K562 (cell line): ENCODE measurements around the gene SLC4A3. TPM values are rescaled to one million over a fixed set of nuclear protein-coding genes. Genes with fewer than 3 reads are reported as not detected.

Experiments
- ATAC-seq: fragments of 200-7000 bp; cut with Tn5 transposase; 3 replicates; pipeline ENCODE4 v1.9.1; 2020; ENCODE audit warnings: moderate library complexity
- BruUV-seq: library from RNA; stranded (reverse); fragments of 400-500 nt; replicated peaks from 2 replicates; lab custom pipeline; 2021; lab: Mats Ljungman, UMichigan
- CTCF ChIA-PET: fragments of 300-600 bp; formaldehyde crosslinking; extraction: SDS; loops from one replicate; lab custom pipeline; 2021; ENCODE audit warnings: low intra/inter-chr PET ratio; lab: Yijun Ruan, JAX
- POLR2A ChIA-PET: fragments of 300-600, 350-650 bp; sonication (Branson Sonifier 250); formaldehyde crosslinking; extraction: SDS; loops from one replicate; lab custom pipeline; 2021; ENCODE audit warnings: antibody characterized with exemption, inconsistent platforms; lab: Yijun Ruan, JAX
- DNase-seq, 4 experiments: peaks; one replicate each; pipeline versions ENCODE4 v3.0.0 to v3.0.0-alpha.2; 2011 to 2018; ENCODE audit warnings: low spot score in 3 of 4, mixed read lengths in 3 of 4; ENCODE audit errors: extremely low read depth in 1 of 4
- FAIRE-seq: peaks from 2 replicates; lab custom pipeline; 2011; peaks lifted over from hg19 to GRCh38; lab: Jason Lieb, UNC
- H2AFZ ChIP-seq: 2 replicates; pipeline ENCODE4 v1.6.0; 2011; ENCODE audit warnings: low read depth, low read length, control low read depth, inconsistent platforms
- H3K27ac ChIP-seq: fragments of 200-600 bp; 3 replicates; pipeline ENCODE4 v1.8.0; 2011; ENCODE audit warnings: low read depth, mild to moderate bottlenecking, control low read depth, inconsistent platforms, low read length, moderate library complexity, mixed read lengths; ENCODE audit errors: extremely low read depth
- H3K27me3 ChIP-seq, 2 experiments: fragments of 300-600 bp in 1 of 2; 2 replicates in 1 of 2; 3 replicates in 1 of 2; pipeline versions ENCODE4 v1.6.0 to v1.8.0; 2011; ENCODE audit warnings: inconsistent platforms in 2 of 2, low read length in 2 of 2, mild to moderate bottlenecking in 1 of 2, mixed read lengths in 1 of 2, moderate library complexity in 1 of 2; ENCODE audit not compliant: control insufficient read depth in 2 of 2, insufficient read depth in 2 of 2
- H3K36me3 ChIP-seq: fragments of 300-600 bp; 3 replicates; pipeline ENCODE4 v1.8.0; 2011; ENCODE audit warnings: mild to moderate bottlenecking, low read length, inconsistent platforms; ENCODE audit not compliant: control insufficient read depth, insufficient read depth
- H3K4me1 ChIP-seq, 2 experiments: fragments of 200-600 bp in 1 of 2; replicated peaks in 1 of 2; 2 replicates in 1 of 2; 3 replicates in 1 of 2; pipeline versions ENCODE4 v1.5.1 to v1.8.0; 2011; ENCODE audit warnings: inconsistent platforms in 2 of 2, low read length in 2 of 2, mild to moderate bottlenecking in 1 of 2, mixed read lengths in 1 of 2, moderate library complexity in 1 of 2; ENCODE audit not compliant: control insufficient read depth in 2 of 2, insufficient read depth in 2 of 2
- H3K4me2 ChIP-seq: 2 replicates; pipeline ENCODE4 v1.6.1; 2011; ENCODE audit warnings: low read length, control low read depth, inconsistent platforms, mixed read lengths; ENCODE audit not compliant: insufficient read depth
- H3K4me3 ChIP-seq: fragments of 200-600 bp; sonication (generic), shearing (Covaris generic); 2 replicates; pipeline ENCODE4 v1.5.1; 2016; ENCODE audit warnings: control low read depth, inconsistent platforms
- H3K79me2 ChIP-seq: fragments of 200-600 bp; 3 replicates; pipeline ENCODE4 v1.8.0; 2011; ENCODE audit warnings: low read length, inconsistent platforms; ENCODE audit not compliant: control insufficient read depth, insufficient read depth
- H3K9ac ChIP-seq, 2 experiments: 2 replicates each; pipeline versions ENCODE4 v1.6.0 to v1.6.1; 2011; ENCODE audit warnings: low read depth in 2 of 2, low read length in 2 of 2, control low read depth in 1 of 2, inconsistent platforms in 1 of 2, mild to moderate bottlenecking in 1 of 2, mixed read lengths in 1 of 2; ENCODE audit not compliant: insufficient read depth in 1 of 2
- H3K9me1 ChIP-seq: one replicate; pipeline ENCODE4 v1.6.0; 2011; ENCODE audit warnings: inconsistent platforms, mild to moderate bottlenecking, low read length, moderate library complexity; ENCODE audit not compliant: control insufficient read depth, insufficient read depth
- H3K9me3 ChIP-seq: replicated peaks from 2 replicates; pipeline ENCODE4 v1.5.1; 2011; ENCODE audit warnings: low read depth, low read length, inconsistent platforms; ENCODE audit not compliant: control insufficient read depth, insufficient read depth
- H4K20me1 ChIP-seq: replicated peaks from 2 replicates; pipeline ENCODE4 v1.6.1; 2011; ENCODE audit warnings: low read length, inconsistent platforms, mixed read lengths; ENCODE audit not compliant: control insufficient read depth, insufficient read depth
- BCL6 ChIP-seq: fragments of 250-450 bp; sonication (Bioruptor Pico); IDR thresholded peaks from 2 replicates; pipeline ENCODE4 v1.4.0; 2020
- CEBPB ChIP-seq: fragments of 450-650 bp; IDR thresholded peaks from 2 replicates; pipeline ENCODE4 v1.6.1; 2016; ENCODE audit warnings: missing genetic modification characterization, missing compliant biosample characterization
- CEBPG ChIP-seq, 3 experiments: fragments of 200-800 bp in 1 of 3; sonication (Bioruptor generic) in 1 of 3; sonication (generic) in 1 of 3; formaldehyde crosslinking in 1 of 3; IDR thresholded peaks in 2 of 3; conservative IDR thresholded peaks in 1 of 3; 2 replicates each; pipeline versions ENCODE4 v1.6.1 to v1.8.0; 2016 to 2022; ENCODE audit warnings: missing compliant biosample characterization in 2 of 3, missing genetic modification characterization in 2 of 3, mild to moderate bottlenecking in 1 of 3, missing genetic modification reagents in 1 of 3
- ZFX ChIP-seq: sonication (generic); formaldehyde crosslinking; IDR thresholded peaks from 2 replicates; pipeline ENCODE4 v1.8.0; 2022; ENCODE audit warnings: mild to moderate bottlenecking, missing genetic modification reagents, moderate library complexity
- ZNF76 ChIP-seq: fragments of 250-450 bp; sonication (Bioruptor Pico); IDR thresholded peaks from 2 replicates; pipeline ENCODE4 v1.4.0; 2020; ENCODE audit warnings: mild to moderate bottlenecking, moderate library complexity, borderline replicate concordance
- WGBS: fragments of 100-300 bp; shearing (Covaris generic); methylation state at CpG from one replicate; pipeline ENCODE4 v1.1.6; 2016; ENCODE audit warnings: low coverage, mixed read lengths; ENCODE audit not compliant: insufficient coverage; ENCODE audit errors: missing lambda C conversion rate; 5-methylcytosine and 5-hydroxymethylcytosine counted together
- in situ Hi-C: fragments of 300-500 bp; cut with MboI; formaldehyde crosslinking; loops from 4 replicates; pipeline ENCODE4 v1.15.0; 2018; ENCODE audit warnings: inconsistent platforms, mixed read lengths
- intact Hi-C: fragments of 100-400 bp; cut with micrococcal nuclease; formaldehyde crosslinking; loops from 2 replicates; pipeline ENCODE4 v1.14.2; 2022
- polyA plus RNA-seq, 8 experiments: library from polyadenylated mRNA; depleted of rRNA in 4 of 8; stranded (reverse) in 5 of 8; unstranded in 3 of 8; fragments of >200 nt; fragmentation: Nextera tagmentation in 2 of 8; fragmentation: Illumina TruSeq in 1 of 8; extraction: Ambion mirVana in 2 of 8; extraction: Trizol in 1 of 8; gene quantifications; 2 replicates each; pipeline versions ENCODE4 v1.2.1 to v1.2.3, GENCODE V29; 2011 to 2014; ENCODE audit warnings: inconsistent platforms in 1 of 8, missing spikeins in 1 of 8
- total RNA-seq, 7 experiments: library from RNA; depleted of rRNA in 6 of 7; stranded (reverse); fragments of >200 nt in 6 of 7; fragmentation: Illumina TruSeq in 2 of 7; extraction: Trizol in 2 of 7; gene quantifications; 2 replicates each; pipeline versions ENCODE4 v1.2.1 to v1.2.3, GENCODE V29; 2011 to 2021; ENCODE audit warnings: low replicate concordance in 1 of 7
- TF ChIP-seq, protein P1 (sequence below): fragments of 450-650 bp; formaldehyde crosslinking; IDR thresholded peaks from 2 replicates; pipeline ENCODE4 v1.4.0; 2020; ENCODE audit warnings: mild to moderate bottlenecking, mixed read lengths

Gene SLC4A3
- total and polyA plus RNA-seq, 9 of the 15 experiments (the other 6 are each of a cell fraction or from before 2014, with no cell fraction given): 0.04 to 0.31 (median 0.16) TPM; not detected in 5

DNA sequence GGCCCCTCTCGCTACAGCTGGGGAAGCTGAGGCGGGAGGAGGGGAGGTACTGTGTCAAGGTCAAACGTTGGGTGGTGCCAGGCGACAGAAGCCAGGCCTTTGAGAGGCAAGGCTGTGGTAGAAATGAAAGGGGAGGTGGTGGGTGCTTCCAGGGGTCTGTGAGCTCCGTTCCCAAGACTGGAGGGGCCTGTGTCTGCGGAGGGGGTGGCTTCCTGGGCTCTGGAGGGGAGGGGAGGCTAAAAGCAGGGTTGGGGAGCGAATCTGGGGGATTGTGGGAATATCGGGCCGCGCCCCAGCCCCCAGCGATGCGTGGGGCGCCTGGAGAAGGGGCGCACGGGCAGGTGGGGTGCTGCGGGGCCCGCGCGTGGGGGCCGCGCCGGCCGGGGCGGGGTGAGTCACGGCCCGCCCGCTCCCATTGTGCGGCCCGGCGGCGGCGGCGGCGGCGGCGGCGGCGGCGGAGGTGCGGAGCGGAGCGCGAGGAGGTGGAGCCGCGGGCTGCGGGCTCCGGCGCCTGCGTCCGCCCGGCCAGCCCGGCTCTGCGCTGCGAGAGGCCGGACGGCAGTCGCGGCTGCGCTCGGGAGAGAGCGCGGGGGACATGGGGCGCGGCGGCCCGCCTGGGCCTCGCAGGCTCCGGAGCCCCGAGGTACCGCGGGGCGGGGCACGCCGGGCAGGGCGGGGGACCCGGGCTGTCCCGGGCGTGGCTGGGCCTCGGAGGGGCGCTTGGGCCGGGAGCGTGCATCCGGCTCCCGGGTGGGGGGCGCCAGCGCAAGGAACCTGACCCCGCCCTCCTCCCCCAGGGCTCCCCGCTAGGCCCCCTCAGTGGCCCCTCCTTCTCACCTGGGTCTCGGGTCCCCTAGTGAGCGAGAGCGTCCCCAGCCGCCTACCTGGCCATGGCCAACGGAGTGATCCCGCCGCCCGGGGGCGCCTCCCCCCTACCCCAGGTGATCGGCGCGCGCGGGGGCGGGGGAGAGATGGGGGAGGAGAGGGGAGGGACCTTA lies at the start of gene SLC4A3 (continued):
- TF ChIP-seq, protein P1, sequence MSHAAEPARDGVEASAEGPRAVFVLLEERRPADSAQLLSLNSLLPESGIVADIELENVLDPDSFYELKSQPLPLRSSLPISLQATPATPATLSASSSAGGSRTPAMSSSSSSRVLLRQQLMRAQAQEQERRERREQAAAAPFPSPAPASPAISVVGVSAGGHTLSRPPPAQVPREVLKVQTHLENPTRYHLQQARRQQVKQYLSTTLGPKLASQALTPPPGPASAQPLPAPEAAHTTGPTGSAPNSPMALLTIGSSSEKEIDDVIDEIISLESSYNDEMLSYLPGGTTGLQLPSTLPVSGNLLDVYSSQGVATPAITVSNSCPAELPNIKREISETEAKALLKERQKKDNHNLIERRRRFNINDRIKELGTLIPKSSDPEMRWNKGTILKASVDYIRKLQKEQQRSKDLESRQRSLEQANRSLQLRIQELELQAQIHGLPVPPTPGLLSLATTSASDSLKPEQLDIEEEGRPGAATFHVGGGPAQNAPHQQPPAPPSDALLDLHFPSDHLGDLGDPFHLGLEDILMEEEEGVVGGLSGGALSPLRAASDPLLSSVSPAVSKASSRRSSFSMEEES (CRISPR knock-in tag): no peak
- TF ChIP-seq ZFX (CRISPR knock-in tag) (0 out of 2 replicates have a peak, but pooled peaks have one; percentile 13), BCL6 (CRISPR knock-in tag) (no peak)

DNA sequence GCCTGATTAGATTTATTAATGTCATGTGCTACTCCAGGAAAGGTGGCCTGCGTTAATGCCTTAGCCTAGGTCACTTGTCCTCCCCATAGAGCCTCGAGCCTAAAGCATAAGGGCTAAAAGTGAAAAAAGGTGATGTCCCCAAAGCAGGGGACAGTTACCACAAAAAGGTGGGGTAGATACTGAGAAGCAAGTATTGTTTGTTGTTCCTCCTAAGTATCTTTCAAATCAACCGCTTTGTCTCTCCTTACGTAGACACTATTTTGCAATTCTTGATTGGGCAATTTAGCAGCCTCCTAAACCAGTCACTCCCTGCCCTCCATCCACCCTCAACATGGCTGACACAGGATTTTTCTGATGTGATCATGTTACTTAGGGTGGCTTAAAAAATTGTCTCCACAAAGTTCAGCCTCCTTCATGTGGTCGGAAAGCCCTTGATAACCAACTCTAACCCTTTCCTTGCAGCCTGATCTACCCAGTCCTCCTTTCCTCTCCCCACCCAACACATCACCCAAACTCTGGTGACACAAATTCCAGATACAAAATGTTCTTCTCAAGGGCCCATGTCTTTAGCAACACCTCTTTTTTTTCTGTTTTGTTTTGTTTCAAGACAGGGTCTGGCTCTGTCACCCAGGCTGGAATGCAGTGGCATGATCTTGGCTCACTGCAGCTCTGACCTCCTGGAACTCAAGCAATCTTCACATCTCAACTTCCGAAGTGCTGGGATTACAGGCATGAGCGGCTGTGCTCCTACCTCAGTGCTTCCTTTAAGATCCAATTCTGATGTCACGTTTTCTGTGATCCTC lies 48.4 kb upstream of the SLC4A3 start:
- 49% methylated on average over 7 of the region's 8 CpGs for WGBS
- TF ChIP-seq ZNF76 (CRISPR knock-in tag) (no peak), CEBPB (tag) (peak; percentile 95), CEBPG (CRISPR knock-in tag; IDR thresholded peaks at IDR 0.05) (0 out of 2 replicates have a peak, but pooled peaks have one; percentile 27), CEBPG (tag; conservative IDR thresholded peaks at IDR 0.05 in 1 of 2, IDR thresholded peaks at IDR 0.05 in 1 of 2) (peak; percentile 60 to 80)
- Histone ChIP-seq H3K36me3 (no peaks in the 10 kb centered on the region), H2AFZ (peak overlapping the region; percentile 73; the same call in 1 of the 2 replicates), H3K4me1 (peaks cover 25 to 31% of the 10 kb centered on the region in 2 experiments; a peak in 4 of 5 replicates), H3K9me3 (no peaks in the 10 kb centered on the region), H4K20me1 (no peaks in the 10 kb centered on the region), H3K27ac (no peak overlapping the region), H3K27me3 (no peaks in the 10 kb centered on the region), H3K9ac (no peak overlapping the region), H3K79me2 (no peaks in the 10 kb centered on the region), H3K4me2 (no peak overlapping the region), H3K9me1 (no peaks in the 10 kb centered on the region), H3K4me3 (no peak overlapping the region)
- in situ Hi-C loops (no loop called here), intact Hi-C loops (no loop called here)
- ATAC-seq (no peak), FAIRE-seq (no peak), DNase-seq (no peak)
- BruUV-seq: no TSS peak
- POLR2A ChIA-PET: no interaction called here
- CTCF ChIA-PET: no interaction called here
